Memory B cell (primary cell): ENCODE measurements around the gene SDK1.

Experiments used
- ATAC-seq: fragments of 150-1000 bp; cut with Tn5 transposase; 2 replicates; pipeline ENCODE4 v1.10.0; 2021; ENCODE audit warnings: low read depth, mild to moderate bottlenecking, moderate library complexity
- DNase-seq, 2 donors: peaks; one replicate each; pipeline ENCODE4 v3.0.0; 2022; ENCODE audit warnings: low spot score in 2 of 2
- H3K27ac Mint-ChIP-seq: one replicate; pipeline ENCODE4 v1.8.0; 2022; ENCODE audit warnings: mild to moderate bottlenecking, moderate library complexity, mixed read lengths
- H3K27me3 Mint-ChIP-seq: one replicate; pipeline ENCODE4 v1.8.0; 2022; ENCODE audit warnings: mixed read lengths
- H3K36me3 Mint-ChIP-seq: one replicate; pipeline ENCODE4 v1.8.0; 2022; ENCODE audit warnings: mild to moderate bottlenecking, mixed read lengths
- H3K4me1 Mint-ChIP-seq: one replicate; pipeline ENCODE4 v1.8.0; 2022; ENCODE audit warnings: mixed read lengths
- H3K4me3 Mint-ChIP-seq: one replicate; pipeline ENCODE4 v1.8.0; 2022; ENCODE audit warnings: mild to moderate bottlenecking, moderate library complexity, mixed read lengths
- H3K9me3 Mint-ChIP-seq: one replicate; pipeline ENCODE4 v1.8.0; 2022; ENCODE audit warnings: mixed read lengths

Gene SDK1

DNA sequence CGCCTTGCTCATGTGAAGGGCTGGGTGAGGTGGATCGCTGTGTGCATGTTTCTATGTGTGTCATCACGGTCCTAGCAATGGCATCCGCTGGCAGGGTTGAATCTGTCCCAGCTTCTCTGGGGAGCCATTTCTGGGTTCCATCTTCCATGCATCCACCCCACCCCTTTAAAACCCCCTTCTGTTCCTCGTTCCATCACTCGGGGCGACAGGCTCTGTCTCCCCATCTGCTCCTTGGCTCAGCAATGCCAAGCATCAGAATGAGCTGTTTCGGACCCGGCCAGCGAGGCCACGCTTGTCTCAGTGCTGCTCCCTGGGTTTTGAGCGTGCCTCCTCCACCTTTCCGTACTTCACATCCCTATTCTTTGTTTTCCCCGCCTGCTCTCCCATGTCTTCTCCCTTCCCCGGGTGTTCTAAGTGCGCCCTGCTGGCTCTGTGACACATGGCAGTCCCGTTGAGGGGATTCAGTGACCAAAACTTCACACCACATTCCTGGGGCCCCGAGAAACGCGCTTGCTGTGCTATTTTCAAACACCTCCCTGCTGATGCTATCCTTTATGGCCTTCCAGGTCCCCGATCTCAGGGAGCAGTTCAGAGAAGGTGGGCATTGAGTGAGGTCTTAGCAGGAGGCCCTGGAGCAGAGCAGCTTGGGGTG lies 827.0 kb downstream of the SDK1 start:
- Mint-ChIP-seq H3K27ac (no peak overlapping the region), H3K36me3 (peaks cover 8% of the 10 kb centered on the region), H3K27me3 (peaks cover 11% of the 10 kb centered on the region), H3K4me1 (no peaks in the 10 kb centered on the region), H3K9me3 (peaks cover 8% of the 10 kb centered on the region), H3K4me3 (no peak overlapping the region)
- DNase-seq, result no peak
- ATAC-seq, result no peak

DNA sequence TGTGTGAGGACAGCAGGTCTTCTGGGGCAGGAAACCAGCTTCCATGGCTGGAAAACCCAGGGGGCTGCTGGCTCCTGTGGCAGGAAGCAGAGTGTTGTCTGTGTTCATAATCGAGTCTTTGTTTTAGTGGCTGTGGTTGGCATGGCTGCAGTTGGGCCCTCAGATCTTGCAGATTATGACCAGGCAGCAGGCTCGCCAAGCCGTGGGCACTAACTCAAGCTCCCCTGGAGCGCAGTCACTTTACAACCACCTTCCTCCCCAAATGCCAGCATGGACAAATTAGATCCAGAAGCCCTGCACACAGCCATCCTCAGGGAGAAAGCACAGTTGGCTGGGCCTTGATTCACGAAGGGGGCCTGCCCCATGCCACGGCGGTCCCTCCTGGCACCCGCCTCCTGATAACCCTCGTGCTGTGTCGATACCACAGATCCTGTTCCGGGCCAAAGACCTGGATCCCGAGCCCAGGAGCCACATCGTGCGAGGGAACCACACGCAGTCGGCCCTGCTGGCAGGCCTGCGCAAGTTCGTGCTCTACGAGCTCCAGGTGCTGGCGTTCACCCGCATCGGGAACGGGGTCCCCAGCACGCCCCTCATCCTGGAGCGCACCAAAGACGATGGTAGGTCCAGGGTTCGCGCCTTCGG lies 828.5 kb downstream of the SDK1 start:
- Mint-ChIP-seq H3K4me1 (no peaks in the 10 kb centered on the region), H3K9me3 (peaks cover 7% of the 10 kb centered on the region), H3K36me3 (peaks cover 8% of the 10 kb centered on the region), H3K4me3 (no peak overlapping the region), H3K27ac (no peak overlapping the region), H3K27me3 (peaks cover 8% of the 10 kb centered on the region)
- no peak for DNase-seq
- ATAC-seq, result no peak

DNA sequence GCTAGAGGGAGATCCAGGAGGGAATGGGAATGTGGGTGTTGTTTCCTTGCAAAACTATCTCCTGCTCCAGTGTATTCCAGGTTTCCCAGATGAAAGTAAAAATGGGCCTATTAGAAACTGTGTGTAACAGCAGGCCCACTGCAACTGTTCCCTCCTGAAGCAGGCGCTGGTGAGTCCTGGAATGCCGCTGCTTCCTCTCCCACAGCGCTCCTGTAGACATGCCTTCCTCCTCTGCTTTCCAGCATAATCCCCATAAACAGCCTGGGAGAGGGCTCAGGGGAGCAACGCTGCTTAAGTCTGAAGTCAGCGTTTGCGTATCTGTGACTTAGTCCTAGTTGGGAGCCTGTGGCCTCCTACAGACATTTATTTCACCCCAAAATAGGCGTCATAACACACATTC lies 830.0 kb downstream of the SDK1 start:
- no peaks in the 10 kb centered on the region for H3K4me1 Mint-ChIP-seq
- H3K36me3 Mint-ChIP-seq, result no peaks in the 10 kb centered on the region
- no peaks in the 10 kb centered on the region for H3K27me3 Mint-ChIP-seq
- no peak overlapping the region for H3K4me3 Mint-ChIP-seq
- DNase-seq (no peak), ATAC-seq (no peak)
- H3K9me3 Mint-ChIP-seq, result no peaks in the 10 kb centered on the region
- H3K27ac Mint-ChIP-seq, result no peak overlapping the region

DNA sequence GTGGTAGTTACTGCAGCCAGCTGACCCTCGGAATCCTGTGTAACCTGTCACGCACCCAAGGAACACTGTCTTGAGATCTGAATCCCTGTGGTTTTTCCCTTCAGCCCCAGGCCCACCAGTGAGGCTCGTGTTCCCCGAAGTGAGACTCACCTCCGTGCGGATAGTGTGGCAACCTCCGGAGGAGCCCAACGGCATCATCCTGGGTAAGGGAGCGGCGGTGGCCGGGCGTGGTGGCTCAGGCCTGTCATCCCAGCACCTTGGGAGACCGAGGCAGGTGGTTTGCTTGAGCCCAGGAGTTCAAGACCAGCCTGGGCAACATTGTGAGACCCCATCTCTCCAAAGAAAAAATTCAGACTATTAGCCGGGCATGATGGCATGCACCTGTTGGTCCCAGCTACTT lies 831.2 kb downstream of the SDK1 start:
- H3K4me3 Mint-ChIP-seq, result no peak overlapping the region
- no peaks in the 10 kb centered on the region for H3K9me3 Mint-ChIP-seq
- ATAC-seq (no peak), DNase-seq (no peak)
- no peaks in the 10 kb centered on the region for H3K4me1 Mint-ChIP-seq
- H3K27me3 Mint-ChIP-seq, result no peaks in the 10 kb centered on the region
- H3K36me3 Mint-ChIP-seq, result no peaks in the 10 kb centered on the region
- no peak overlapping the region for H3K27ac Mint-ChIP-seq

DNA sequence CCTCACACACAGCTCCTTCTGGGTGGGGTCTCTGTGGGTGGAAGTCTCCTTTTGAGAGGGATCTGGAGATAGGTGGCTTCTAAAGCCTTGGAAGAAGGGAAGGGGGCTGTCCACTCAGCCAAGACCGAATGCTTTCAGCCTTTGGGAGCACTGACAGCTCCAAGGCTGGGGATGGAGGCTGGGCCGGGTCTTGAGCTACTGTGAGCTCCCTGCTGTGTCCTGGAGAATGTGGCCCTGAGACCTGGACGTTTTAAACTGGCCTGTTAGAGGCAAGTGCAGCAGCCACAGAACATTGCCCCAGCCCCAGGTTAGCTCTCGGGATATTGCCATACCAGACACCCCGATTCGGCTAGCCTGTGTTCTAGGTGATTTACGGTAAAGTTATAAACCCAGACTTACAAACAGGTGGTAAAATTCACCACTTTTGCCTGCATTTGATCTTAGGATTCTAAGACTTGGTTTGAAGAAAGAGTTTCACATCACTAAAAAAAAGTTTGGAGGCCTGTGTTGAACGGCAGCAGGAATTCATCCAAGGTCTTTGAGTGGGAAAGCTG lies 832.5 kb downstream of the SDK1 start:
- no peaks in the 10 kb centered on the region for H3K27me3 Mint-ChIP-seq
- ATAC-seq, result no peak
- DNase-seq, result no peak
- no peak overlapping the region for H3K27ac Mint-ChIP-seq
- H3K9me3 Mint-ChIP-seq, result no peaks in the 10 kb centered on the region
- H3K4me1 Mint-ChIP-seq, result no peaks in the 10 kb centered on the region
- H3K4me3 Mint-ChIP-seq, result no peak overlapping the region
- H3K36me3 Mint-ChIP-seq, result no peaks in the 10 kb centered on the region

DNA sequence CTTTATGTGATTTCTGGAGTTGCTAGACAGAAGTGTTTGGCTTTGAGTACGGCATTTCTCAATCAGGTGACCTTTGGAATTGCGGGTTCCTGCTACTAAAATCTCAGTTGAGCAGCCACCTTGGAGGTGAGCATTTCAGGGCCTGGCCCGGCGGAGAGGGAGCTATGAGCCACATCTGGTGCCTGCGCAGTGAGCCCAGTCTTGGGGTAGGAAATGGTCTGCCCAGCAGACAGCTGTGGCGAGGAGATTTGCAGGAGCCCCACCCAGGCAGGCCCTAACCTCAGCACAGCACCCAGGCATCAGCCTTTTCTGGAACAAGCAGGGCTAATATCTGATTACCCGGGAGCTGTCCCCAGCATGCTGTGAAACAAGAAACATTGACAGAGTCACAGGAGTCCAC lies 833.2 kb downstream of the SDK1 start:
- no peaks in the 10 kb centered on the region for H3K36me3 Mint-ChIP-seq
- no peak for DNase-seq
- H3K27me3 Mint-ChIP-seq, result no peaks in the 10 kb centered on the region
- ATAC-seq, result no peak
- H3K4me1 Mint-ChIP-seq, result no peaks in the 10 kb centered on the region
- H3K27ac Mint-ChIP-seq, result no peak overlapping the region
- H3K9me3 Mint-ChIP-seq, result no peaks in the 10 kb centered on the region
- no peak overlapping the region for H3K4me3 Mint-ChIP-seq

DNA sequence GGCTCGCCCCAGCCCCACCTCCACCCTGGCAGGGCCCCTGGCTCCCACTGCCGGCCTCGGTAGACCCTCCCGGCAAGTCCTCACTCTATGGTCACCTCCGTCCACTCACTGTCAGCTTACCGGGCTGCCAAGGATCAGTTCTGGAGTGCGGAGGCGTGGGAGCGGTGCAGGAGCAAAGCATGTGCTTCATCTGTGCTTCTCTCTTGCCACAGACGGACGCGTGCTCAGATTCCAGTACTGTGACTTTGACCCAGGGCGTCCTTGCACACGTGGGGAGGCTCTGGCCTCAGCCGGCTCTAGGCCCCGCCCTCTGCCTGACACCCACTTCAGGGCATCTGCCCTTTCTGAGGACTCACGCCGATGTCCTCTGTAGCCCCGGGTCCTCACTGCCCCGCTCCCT lies 833.6 kb downstream of the SDK1 start:
- H3K27me3 Mint-ChIP-seq, result no peaks in the 10 kb centered on the region

DNA sequence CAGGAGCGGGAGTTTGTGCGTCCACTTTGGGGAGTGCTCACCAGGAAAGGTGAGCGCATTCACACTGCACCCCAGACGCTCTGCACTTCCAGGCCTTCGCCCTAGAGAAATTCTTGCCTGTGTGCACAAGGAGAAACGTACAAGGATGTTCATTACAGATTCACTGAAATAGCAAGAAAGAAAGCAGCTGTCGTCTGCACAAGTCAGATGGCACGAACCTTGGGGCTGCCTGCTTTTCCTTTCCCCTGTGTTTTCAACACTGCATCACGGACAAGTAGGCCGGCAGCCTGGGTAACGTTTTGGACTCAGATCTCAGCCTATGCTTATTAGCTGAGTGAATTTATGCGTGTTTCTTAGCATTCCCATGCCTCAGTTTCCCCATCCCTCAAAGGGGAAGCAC lies 834.2 kb downstream of the SDK1 start:
- ATAC-seq (no peak), DNase-seq (no peak)
- Mint-ChIP-seq H3K27me3 (no peaks in the 10 kb centered on the region), H3K4me1 (no peaks in the 10 kb centered on the region), H3K4me3 (no peak overlapping the region), H3K9me3 (no peaks in the 10 kb centered on the region), H3K36me3 (no peaks in the 10 kb centered on the region), H3K27ac (no peak overlapping the region)

More for the DNA sequence above, 833.6 kb downstream of the SDK1 start:
- Mint-ChIP-seq H3K4me1 (no peaks in the 10 kb centered on the region), H3K27ac (no peak overlapping the region), H3K36me3 (no peaks in the 10 kb centered on the region), H3K9me3 (no peaks in the 10 kb centered on the region), H3K4me3 (no peak overlapping the region)
- ATAC-seq (no peak), DNase-seq (no peak)

DNA sequence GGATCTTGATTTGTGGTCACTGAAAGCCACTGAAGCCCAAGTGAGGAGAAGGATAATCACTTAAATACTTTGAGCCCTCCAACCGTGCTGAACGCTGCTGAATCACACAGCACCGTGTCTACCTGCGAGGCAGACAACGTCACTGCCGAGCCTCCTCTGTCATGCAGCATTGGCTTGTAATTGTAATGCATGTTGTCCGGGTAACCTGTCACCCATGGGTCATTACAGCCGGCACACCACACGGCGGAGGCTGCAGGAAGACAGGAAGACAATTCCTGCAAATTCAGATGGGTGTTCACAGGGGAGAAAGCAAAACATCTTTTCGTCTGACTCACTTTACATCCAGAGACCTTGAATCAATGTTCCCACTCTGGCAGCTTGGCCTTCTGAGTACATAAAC lies 835.0 kb downstream of the SDK1 start:
- H3K36me3 Mint-ChIP-seq, result no peaks in the 10 kb centered on the region
- no peaks in the 10 kb centered on the region for H3K4me1 Mint-ChIP-seq
- DNase-seq (no peak), ATAC-seq (no peak)
- H3K27ac Mint-ChIP-seq, result no peak overlapping the region
- H3K27me3 Mint-ChIP-seq, result no peaks in the 10 kb centered on the region
- H3K4me3 Mint-ChIP-seq, result no peak overlapping the region
- no peaks in the 10 kb centered on the region for H3K9me3 Mint-ChIP-seq

DNA sequence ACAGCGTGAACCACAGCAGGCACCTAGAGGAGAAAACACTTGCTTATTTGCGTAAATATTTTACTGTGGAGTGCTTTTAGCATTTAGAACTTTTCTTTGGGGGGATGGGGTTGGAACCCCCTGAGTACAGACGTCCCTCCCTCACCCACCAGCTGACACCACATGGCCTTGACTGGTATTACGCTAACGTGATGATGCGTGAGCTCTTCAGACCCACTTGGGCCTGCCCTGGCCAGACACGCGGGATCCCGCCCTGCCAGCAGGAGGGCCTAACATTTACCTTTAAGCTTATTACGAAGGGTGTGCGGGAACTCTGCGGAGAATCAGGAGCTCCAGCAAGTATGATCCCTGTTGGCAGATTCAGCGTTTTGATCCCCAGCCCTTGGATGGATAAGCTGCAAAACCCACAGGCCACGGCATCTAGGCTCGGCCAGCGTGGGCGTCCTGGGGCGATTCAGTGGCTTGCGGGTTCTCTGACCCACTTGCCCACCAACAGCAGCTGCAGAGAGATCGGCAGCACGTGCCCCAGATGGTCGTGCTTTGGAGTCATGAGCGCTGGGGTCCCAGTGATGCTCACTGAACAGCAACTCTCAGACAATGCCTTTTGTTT lies 835.6 kb downstream of the SDK1 start:
- no peak overlapping the region for H3K27ac Mint-ChIP-seq
- H3K4me3 Mint-ChIP-seq, result no peak overlapping the region
- H3K9me3 Mint-ChIP-seq, result no peaks in the 10 kb centered on the region
- H3K4me1 Mint-ChIP-seq, result no peaks in the 10 kb centered on the region
- H3K36me3 Mint-ChIP-seq, result no peaks in the 10 kb centered on the region
- no peak for ATAC-seq
- no peaks in the 10 kb centered on the region for H3K27me3 Mint-ChIP-seq
- no peak for DNase-seq

DNA sequence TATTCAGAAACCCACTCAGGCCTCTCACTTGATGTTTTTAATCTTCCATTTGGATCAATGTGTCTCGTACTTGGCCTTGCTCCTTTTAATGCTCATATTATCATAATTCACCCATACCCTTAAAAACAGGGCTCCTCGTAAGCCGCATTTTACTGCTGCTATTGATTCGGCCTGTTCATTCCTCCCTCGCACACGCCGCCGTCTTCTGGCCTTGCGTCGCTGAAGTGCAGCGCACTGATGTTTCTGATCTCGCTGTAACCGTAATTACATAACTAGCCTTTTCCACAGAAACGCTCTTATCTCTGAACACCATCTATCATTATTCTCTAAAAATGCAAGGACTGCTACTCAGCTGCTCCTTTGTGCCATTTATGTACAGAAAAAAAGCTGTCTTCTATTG lies 836.5 kb downstream of the SDK1 start:
- Mint-ChIP-seq H3K9me3 (no peaks in the 10 kb centered on the region), H3K27ac (no peak overlapping the region), H3K4me3 (no peak overlapping the region), H3K36me3 (no peaks in the 10 kb centered on the region), H3K4me1 (no peaks in the 10 kb centered on the region), H3K27me3 (no peaks in the 10 kb centered on the region)
- DNase-seq (no peak), ATAC-seq (no peak)

DNA sequence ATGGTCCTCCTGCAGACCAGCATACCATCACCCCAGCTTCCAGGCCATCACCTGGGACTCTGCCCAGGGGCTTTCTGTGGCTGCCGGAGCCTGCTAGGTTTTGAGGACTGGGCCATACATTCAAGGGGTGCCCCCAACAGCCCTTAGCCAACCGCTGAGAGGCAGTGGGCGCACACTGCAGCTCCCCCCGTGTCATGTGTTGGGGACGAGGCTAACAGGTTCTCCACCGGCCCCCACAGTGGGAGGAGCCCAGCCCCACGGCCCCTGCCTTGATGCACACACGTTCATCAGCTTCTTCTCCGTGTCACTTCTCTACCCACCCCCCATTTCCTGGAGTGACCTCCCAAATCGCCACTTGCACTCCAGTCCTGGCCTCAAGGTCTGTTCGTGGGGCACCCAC lies 837.8 kb downstream of the SDK1 start:
- DNase-seq (no peak), ATAC-seq (no peak)
- no peaks in the 10 kb centered on the region for H3K36me3 Mint-ChIP-seq
- no peak overlapping the region for H3K27ac Mint-ChIP-seq
- no peak overlapping the region for H3K4me3 Mint-ChIP-seq
- H3K4me1 Mint-ChIP-seq, result no peaks in the 10 kb centered on the region
- peaks cover 6% of the 10 kb centered on the region for H3K27me3 Mint-ChIP-seq
- no peaks in the 10 kb centered on the region for H3K9me3 Mint-ChIP-seq

DNA sequence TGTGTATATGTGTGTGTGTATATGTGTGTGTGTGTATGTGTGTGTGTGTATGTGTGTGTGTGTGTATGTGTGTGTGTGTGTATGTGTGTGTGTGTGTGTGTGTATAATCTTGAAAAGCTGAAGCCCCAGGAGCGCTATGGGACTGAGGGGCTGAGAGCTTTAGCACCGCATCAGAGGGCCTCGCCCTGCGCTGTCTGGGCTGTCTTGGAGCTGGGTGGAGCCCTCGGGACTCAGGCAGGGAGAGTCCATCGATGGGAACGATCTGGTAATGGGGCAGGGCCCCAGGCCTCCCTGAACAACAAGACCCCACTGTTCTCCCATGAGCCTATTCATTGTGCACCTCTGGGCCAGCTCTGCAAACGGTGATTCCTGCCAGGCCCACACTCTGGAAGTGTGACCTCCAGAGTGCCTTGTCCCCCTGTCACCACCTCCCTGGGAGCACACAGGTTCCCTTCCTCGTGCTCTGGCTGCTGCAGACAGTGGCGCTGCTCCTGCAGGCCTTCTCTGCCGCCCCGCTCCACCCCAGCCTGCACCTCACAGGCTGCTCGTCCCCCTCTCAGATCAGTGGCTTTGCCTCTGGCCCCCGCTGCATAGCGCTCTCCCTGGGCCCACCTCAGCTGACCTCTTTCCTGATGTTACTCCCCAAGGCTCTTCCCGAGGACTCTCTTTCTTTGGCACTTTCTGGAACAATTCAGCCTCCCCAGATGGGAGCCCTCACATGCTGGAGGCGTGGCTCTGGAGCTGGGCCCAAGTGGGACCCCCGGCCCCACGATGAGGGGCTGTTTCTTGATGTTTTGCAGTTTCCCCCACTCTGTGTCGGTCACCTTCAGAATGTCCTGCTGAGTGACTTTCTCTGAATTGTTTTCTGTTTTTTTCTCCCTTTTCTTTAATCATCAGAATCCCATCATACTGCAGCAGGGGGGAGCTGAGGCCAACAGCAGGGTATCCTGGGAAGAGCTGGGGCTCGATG lies 838.9 kb downstream of the SDK1 start:
- no peak overlapping the region for H3K27ac Mint-ChIP-seq

DNA sequence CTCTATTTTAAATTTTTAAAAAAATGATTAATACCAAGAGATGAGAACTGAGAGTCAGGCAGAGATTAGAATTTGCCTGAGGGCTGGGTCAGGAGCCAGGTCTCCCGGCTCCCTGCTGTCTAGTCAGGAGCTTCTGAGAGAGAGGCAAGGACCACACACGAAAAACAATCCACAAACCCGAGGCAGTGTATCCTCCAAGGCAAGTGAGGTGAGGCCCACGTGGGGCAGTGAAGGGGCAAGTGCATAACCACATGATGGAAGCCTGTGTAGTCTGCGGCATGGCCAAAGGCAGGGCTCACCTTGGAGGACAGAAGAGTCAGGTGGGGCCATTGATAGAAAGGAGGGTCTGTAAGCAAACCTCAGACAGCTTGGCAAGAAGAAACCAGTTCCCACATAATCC lies 839.9 kb downstream of the SDK1 start:
- H3K27ac Mint-ChIP-seq, result no peak overlapping the region
- no peaks in the 10 kb centered on the region for H3K36me3 Mint-ChIP-seq
- H3K4me3 Mint-ChIP-seq, result no peak overlapping the region
- DNase-seq, result no peak
- H3K4me1 Mint-ChIP-seq, result peaks cover 6% of the 10 kb centered on the region
- no peaks in the 10 kb centered on the region for H3K9me3 Mint-ChIP-seq
- ATAC-seq, result no peak
- peaks cover 16% of the 10 kb centered on the region for H3K27me3 Mint-ChIP-seq

More for the DNA sequence above, 838.9 kb downstream of the SDK1 start:
- Mint-ChIP-seq H3K4me3 (no peak overlapping the region), H3K27me3 (peaks cover 13% of the 10 kb centered on the region), H3K4me1 (peaks cover 5% of the 10 kb centered on the region), H3K36me3 (no peaks in the 10 kb centered on the region), H3K9me3 (no peaks in the 10 kb centered on the region)
- DNase-seq (no peak), ATAC-seq (no peak)
